Measurements from ENCODE around the gene MAP7.

GRCh38 chr6:136521911-136522310 lies 28.3 kb downstream of the MAP7 start:
- TF ChIP-seq CTCF (IDR thresholded peaks at IDR 0.05): no peak
- TF ChIP-seq POLR2A (IDR thresholded peaks at IDR 0.05): no peak

All from heart left ventricle (tissue), 13 donors.